TTC549 (cell line): ENCODE results near the gene RAC2.

Experiments used
- FAIRE-seq: peaks from 2 replicates; lab custom pipeline; 2012; peaks lifted over from hg19 to GRCh38; lab: Jason Lieb, UNC

The RAC2 gene

DNA sequence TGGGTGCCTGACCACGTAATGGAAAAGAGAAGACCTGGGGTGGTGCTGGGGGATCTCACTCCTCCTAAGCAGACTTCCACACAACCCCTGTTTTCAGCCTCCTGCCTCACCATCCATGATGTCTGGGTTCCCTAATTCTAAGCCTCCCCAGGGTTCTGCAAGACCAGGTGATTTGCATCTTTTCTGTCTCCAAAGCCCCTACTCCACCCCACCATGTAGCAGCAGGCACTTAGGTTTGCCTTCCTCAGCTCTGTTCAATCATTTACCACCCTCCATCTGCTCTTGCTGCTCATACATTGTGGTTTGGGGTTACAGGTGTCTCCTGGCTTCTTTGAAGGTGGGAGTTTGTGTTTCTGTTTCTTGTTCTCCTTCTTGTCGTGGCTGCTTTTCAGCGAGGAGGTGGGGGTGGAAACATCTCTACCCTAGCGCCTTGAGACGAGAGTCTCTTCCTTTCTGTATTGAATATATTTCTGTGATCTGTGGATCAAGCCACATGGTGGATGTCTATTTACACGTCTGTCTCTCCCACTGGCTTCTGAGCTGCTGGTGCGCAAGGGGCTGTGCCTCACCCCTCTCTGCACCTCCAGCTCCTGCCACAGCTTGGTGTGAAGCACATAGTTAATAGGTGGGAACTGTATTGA lies 25.2 kb downstream of the RAC2 start:
- FAIRE-seq: no peak

GRCh38 chr22:37218399-37218770 lies 25.7 kb downstream of the RAC2 start:
- no peak for FAIRE-seq

GRCh38 chr22:37215890-37216289 lies 28.2 kb downstream of the RAC2 start:
- FAIRE-seq: no peak

DNA sequence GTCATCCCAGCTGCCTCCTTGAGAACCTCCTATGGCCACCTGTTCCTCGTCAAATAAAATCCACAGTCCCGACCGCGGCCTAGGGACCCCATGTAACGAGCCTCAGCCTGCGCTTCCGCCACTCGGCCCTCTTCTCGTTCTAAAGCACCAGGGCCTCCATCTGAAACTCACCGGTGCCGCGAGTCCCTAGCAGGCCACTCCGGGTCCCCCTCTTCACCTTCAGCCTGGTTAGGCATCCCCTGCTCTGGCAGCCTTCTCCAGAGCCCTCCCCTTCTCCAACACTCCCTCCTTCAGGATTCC lies 29.4 kb downstream of the RAC2 start:
- no peak for FAIRE-seq

GRCh38 chr22:37213941-37214730 lies 29.9 kb downstream of the RAC2 start:
- no peak for FAIRE-seq

GRCh38 chr22:37213218-37213855 lies 30.7 kb downstream of the RAC2 start:
- FAIRE-seq: no peak

GRCh38 chr22:37212174-37212906 lies 31.7 kb downstream of the RAC2 start, which contains the start of gene SSTR3:
Gene SSTR3, minus strand, starts transcription at chr22:37212477. Its CDS starts 4,674 bp downstream, at chr22:37207803.
- FAIRE-seq: no peak

DNA sequence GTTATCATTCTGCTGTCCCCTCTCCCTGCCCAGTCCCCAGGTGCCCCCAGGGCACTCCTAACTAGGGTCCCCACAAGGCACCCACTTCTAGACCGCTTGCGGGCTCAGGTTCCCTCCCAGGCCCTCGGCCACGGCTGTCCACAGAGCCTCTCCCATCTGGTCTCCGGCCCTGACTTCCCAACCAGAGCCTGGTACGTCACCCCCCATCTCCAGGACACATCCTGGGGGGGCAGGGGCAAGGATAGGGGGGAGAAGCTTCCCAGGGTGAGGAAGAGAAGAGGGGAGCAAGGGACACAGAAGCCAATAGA lies 32.2 kb downstream of the RAC2 start:
- FAIRE-seq: no peak

DNA sequence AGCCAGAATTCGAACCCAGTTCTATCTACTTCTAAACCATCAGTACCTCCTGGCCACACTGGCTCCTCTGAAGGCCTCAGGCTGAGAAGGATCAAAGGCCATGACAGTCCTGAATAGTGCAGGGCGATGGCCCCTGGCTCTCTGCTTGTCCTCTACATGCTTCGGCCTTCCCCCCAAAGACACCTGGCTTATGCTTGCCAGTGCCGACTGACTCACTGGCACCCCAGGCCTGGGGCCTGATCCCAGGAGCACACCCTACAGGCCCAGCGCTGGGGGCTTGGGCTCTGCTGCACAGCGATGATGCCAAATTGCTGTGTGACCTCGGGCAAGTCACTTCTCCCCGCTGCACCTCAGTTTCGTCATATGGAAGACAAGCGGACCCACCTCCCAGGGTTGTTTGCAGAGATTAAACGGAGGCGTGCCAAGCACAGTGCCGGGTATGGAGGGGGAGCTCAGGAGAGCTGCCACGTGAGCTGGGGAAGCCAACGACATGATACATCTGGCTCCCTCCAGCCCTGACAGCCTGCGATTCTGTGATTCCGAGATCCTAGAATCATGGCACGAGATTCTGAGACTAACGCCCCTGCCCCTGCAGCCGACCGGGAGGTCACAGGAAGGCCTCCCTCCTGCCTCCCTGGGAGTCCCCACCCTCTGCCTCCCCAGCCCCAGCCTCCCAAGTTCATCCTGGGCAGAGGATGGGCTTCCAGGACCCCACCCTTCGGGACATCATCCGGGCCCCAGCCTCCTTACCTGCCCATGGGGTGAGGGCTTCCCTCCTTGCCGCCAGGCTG lies 32.8 kb downstream of the RAC2 start:
- no peak for FAIRE-seq

DNA sequence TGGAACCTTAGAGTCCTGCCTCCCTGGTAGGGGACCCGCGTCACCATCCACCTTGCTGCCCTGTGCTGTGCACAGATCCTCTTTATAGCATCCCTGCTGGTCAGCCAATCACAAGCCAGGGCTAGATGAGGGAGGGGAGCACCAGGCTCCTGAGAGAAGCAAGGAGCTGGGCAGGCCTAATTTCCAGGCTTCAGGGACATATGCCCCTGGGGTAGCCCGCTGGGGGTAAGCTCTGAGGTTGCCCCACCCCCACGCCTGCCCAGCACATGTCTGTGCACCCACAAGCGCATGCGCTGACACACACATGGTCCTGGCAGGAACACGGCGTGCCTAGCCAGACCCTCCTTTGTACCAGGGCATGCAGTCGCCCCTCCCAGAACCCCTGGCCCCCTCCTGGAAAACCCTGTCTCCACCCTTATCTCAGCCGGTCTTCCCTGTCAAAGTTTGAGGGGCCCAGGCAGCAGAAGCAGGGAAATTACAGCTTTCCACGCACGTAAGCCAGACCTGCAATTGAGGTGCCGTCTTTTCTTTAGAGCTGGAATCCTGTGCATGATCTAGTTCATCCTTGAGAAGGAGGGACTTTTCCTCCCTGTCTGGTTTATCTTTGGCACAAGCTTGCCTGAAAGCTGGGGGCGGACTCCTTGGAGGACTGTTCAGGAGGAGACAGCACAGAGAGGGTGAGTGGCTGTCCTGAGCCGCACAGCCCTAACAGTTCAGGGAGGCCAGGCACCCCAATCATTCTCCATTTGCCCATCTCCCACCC lies 33.8 kb downstream of the RAC2 start:
- FAIRE-seq: no peak

DNA sequence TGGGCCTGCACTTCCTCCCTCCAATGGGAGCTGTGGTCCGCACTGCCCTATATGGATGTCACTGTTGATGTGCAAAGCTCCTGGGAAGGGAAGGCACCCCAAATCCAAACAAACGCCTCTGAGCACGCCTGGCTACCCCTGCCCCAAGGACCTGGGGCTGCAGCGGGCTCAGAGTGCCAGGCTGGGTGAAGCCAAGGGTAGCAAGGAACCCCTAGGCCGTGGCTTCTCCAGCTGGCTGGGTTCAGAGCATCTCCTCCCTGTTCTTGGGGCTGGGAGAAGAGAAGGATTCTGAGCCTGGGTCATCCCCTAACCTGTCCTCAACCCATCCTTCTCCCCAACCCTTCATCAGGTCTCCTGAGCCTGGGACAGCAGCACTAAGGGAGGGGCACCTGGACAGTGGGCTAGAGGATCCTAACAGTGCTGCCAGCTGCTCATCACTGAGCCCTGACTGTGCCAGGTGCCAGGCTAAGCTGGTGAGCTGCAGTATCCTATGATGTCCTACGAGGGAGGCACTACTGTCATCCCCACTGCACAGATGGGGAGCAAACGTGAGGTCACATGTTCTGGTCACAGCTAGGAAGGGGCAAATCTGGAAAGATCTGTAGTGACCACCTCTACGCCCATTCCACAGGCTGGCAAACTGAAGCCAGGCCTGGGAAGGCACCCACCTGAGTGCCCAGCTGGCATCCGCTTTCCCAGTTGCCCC lies 34.8 kb downstream of the RAC2 start:
- no peak for FAIRE-seq

DNA sequence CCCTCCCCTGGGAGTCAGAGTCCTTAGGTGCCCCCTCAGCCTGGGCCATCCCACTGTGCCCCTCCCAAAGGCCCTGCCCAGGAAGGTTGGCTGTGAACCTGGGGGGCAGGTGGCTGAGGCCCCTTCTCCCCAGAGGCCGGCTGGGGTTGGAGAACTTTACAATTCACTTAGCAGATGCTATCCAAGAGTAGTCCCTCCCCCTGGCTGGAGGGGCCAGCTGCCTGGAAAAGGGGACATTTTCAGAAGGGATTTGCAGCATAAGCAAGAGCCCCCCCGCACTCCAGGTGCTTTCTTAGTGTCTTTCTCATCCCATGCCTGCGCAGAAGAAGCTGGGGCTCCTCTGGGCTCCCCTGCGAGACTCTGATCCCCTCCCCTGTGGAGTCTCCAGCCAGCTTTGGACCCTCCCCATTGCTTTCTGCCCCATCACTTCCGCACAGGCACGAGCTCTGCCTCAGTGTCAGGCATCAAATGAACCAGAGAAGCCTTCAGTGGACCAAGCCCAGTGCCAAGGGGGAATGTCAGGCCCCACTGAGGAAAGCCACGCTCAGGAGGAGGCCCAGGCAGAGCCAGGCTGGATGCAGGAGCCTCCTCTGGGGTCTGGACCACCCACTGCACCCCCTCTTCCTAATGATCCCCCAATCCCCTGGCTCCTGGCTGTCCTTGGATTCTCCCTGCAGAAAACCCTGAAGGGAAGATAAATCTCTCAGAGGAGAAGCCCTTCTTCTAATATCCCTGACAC lies 35.5 kb downstream of the RAC2 start:
- FAIRE-seq: no peak

DNA sequence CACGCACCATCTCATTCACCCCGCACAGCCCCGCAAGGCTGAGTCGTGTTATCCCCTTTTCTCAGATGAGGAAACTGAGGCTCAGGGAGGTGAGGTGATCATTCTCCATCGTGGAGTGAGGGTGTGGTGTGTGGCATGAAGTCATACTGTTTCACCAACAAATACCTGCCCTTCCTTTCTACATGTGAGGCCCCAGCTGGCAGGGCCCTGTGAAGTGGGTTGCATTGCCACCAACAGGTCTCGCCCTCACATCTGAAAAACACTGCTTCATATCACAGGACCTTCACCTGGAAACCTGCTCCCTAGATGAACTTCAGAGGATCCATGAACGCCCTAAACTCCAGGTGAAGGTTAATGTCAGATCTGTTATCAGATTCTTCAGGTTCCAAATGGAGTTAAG lies 36.1 kb downstream of the RAC2 start:
- FAIRE-seq: no peak

GRCh38 chr22:37206841-37207821 lies 36.9 kb downstream of the RAC2 start:
- FAIRE-seq: no peak

GRCh38 chr22:37206118-37206840 lies 37.8 kb downstream of the RAC2 start:
- FAIRE-seq: no peak

- FAIRE-seq: no peak
Measured at GRCh38 chr22:37205046-37205445, 39.0 kb downstream of the RAC2 start.

- FAIRE-seq: no peak
Measured at GRCh38 chr22:37204045-37204655, 39.9 kb downstream of the RAC2 start.
